Endothelial cell of umbilical vein (primary cell): ENCODE data around the gene NR1H4. TPM values are rescaled to one million over a fixed set of nuclear protein-coding genes. Genes with fewer than 3 reads are reported as not detected.

Experiments used
- BruUV-seq: library from RNA; stranded (reverse); fragments of 400-500 nt; replicated peaks from 2 replicates; lab custom pipeline; 2021; lab: Mats Ljungman, UMichigan
- CTCF ChIA-PET: fragments of 300-600, 350-600 bp; sonication (Branson Sonifier 250); formaldehyde crosslinking; loops from one replicate; lab custom pipeline; 2021; ENCODE audit warnings: antibody characterized with exemption, inconsistent platforms; lab: Charles Lee
- POLR2A ChIA-PET: fragments of 300-600, 350-600 bp; sonication (Branson Sonifier 250); formaldehyde crosslinking; loops from one replicate; lab custom pipeline; 2021; ENCODE audit warnings: antibody characterized with exemption, inconsistent platforms; lab: Charles Lee
- DNase-seq: peaks from one replicate; pipeline ENCODE4 v3.0.0-alpha.2; 2011; ENCODE audit warnings: low read depth, low spot score
- FAIRE-seq: peaks from 2 replicates; lab custom pipeline; 2011; peaks lifted over from hg19 to GRCh38; lab: Jason Lieb, UNC
- H2AFZ ChIP-seq: 2 replicates; pipeline ENCODE4 v1.6.0; 2012; ENCODE audit warnings: low read depth, low read length, control low read depth, inconsistent platforms
- H3K27ac ChIP-seq: 2 replicates; pipeline ENCODE4 v1.5.1; 2011; ENCODE audit warnings: low read depth, mild to moderate bottlenecking, control low read depth, low read length, moderate library complexity; ENCODE audit not compliant: insufficient read depth
- H3K27me3 ChIP-seq, 2 experiments: 2 replicates each; pipeline versions ENCODE4 v1.6.0 to v1.6.1; 2011; ENCODE audit warnings: low read length in 2 of 2, mixed read lengths in 1 of 2; ENCODE audit not compliant: control insufficient read depth in 2 of 2, insufficient read depth in 2 of 2
- H3K36me3 ChIP-seq, 2 experiments: 2 replicates in 1 of 2; 3 replicates in 1 of 2; pipeline ENCODE4 v1.5.1; 2011; ENCODE audit warnings: low read length in 2 of 2, mild to moderate bottlenecking in 1 of 2, moderate library complexity in 1 of 2; ENCODE audit not compliant: control insufficient read depth in 2 of 2, insufficient read depth in 2 of 2; ENCODE audit errors: extremely low read depth in 1 of 2
- H3K4me1 ChIP-seq: 3 replicates; pipeline ENCODE4 v1.5.1; 2011; ENCODE audit warnings: mild to moderate bottlenecking, low read length; ENCODE audit not compliant: control insufficient read depth, insufficient read depth; ENCODE audit errors: extremely low read depth
- H3K4me2 ChIP-seq: 2 replicates; pipeline ENCODE4 v1.6.1; 2011; ENCODE audit warnings: low read length, control low read depth, mixed read lengths; ENCODE audit not compliant: insufficient read depth
- H3K4me3 ChIP-seq, 3 experiments: fragments of 200-600 bp in 1 of 3; sonication (generic), shearing (Covaris generic) in 1 of 3; replicated peaks in 1 of 3; 2 replicates each; pipeline ENCODE4 v1.5.1; 2011 to 2016; ENCODE audit warnings: control low read depth in 3 of 3, low read length in 3 of 3, mild to moderate bottlenecking in 2 of 3, inconsistent platforms in 1 of 3, low read depth in 1 of 3, moderate library complexity in 1 of 3; ENCODE audit not compliant: insufficient read depth in 1 of 3
- H3K79me2 ChIP-seq: 2 replicates; pipeline ENCODE4 v1.6.0; 2012; ENCODE audit warnings: low read length, inconsistent platforms; ENCODE audit not compliant: control insufficient read depth, insufficient read depth
- H3K9ac ChIP-seq: replicated peaks from 2 replicates; pipeline ENCODE3; 2011; ENCODE audit warnings: low read length, control low read depth; ENCODE audit not compliant: insufficient read depth; ENCODE audit errors: extremely low read depth
- H3K9me1 ChIP-seq: replicated peaks from 3 replicates; pipeline ENCODE4 v1.6.0; 2011; ENCODE audit warnings: mild to moderate bottlenecking, low read length; ENCODE audit not compliant: control insufficient read depth, insufficient read depth; ENCODE audit errors: extremely low read depth
- H3K9me3 ChIP-seq: replicated peaks from 2 replicates; pipeline ENCODE4 v1.5.1; 2012; ENCODE audit warnings: low read length, inconsistent platforms; ENCODE audit not compliant: control insufficient read depth, insufficient read depth
- H4K20me1 ChIP-seq: replicated peaks from 2 replicates; pipeline ENCODE3; 2011; ENCODE audit warnings: mild to moderate bottlenecking, low read length; ENCODE audit not compliant: control insufficient read depth, insufficient read depth; ENCODE audit errors: extremely low read depth
- CTCF ChIP-seq, 2 donors: IDR thresholded peaks; 1 replicate in 1 of 2; 2 replicates in 1 of 2; pipeline ENCODE4 v1.5.1; 2011; ENCODE audit warnings: low read length in 2 of 2, mild to moderate bottlenecking in 2 of 2, moderate library complexity in 2 of 2, control low read depth in 1 of 2, inconsistent platforms in 1 of 2, low read depth in 1 of 2; ENCODE audit not compliant: insufficient read depth in 1 of 2; ENCODE audit errors: extremely low read depth in 1 of 2
- EZH2 ChIP-seq: IDR thresholded peaks from 2 replicates; pipeline ENCODE4 v1.6.1; 2012; ENCODE audit warnings: borderline replicate concordance, low read depth, mild to moderate bottlenecking, moderate library complexity, low read length, inconsistent platforms; ENCODE audit not compliant: severe bottlenecking
- FOS ChIP-seq: IDR thresholded peaks from 2 replicates; pipeline ENCODE4 v1.6.1; 2011; ENCODE audit warnings: mild to moderate bottlenecking, low read length, moderate library complexity, borderline replicate concordance; ENCODE audit not compliant: insufficient read depth
- GATA2 ChIP-seq: IDR thresholded peaks from 2 replicates; pipeline ENCODE4 v1.7.0; 2011; ENCODE audit warnings: low read depth, mild to moderate bottlenecking, moderate library complexity, mixed read lengths, low read length; ENCODE audit not compliant: insufficient read length, insufficient read depth
- JUN ChIP-seq: IDR thresholded peaks from 2 replicates; pipeline ENCODE4 v1.6.1; 2011; ENCODE audit warnings: borderline replicate concordance, low read depth; ENCODE audit not compliant: insufficient read length, insufficient read depth
- MAX ChIP-seq: IDR thresholded peaks from 2 replicates; pipeline ENCODE4 v1.6.1; 2011; ENCODE audit not compliant: insufficient read depth, insufficient read length
- MYC ChIP-seq: IDR thresholded peaks from one replicate; pipeline ENCODE4 v1.6.1; 2011; ENCODE audit warnings: mild to moderate bottlenecking, low read depth, low read length
- POLR2A ChIP-seq: IDR thresholded peaks from 2 replicates; pipeline ENCODE4 v1.6.1; 2012; ENCODE audit warnings: low read depth, mild to moderate bottlenecking, control low read depth, low read length
- POLR2AphosphoS5 ChIP-seq: IDR thresholded peaks from 2 replicates; pipeline ENCODE4 v1.6.1; 2012; ENCODE audit warnings: low read depth, mild to moderate bottlenecking, control low read depth, low read length, moderate library complexity; ENCODE audit not compliant: insufficient read depth
- dilution Hi-C: fragments of 300-500 bp; cut with MboI; formaldehyde crosslinking; loops from one replicate; pipeline ENCODE4 v1.15.0; 2019; ENCODE audit warnings: low sequenced_read_pairs; ENCODE audit not compliant: extremely low pct_ligation_motif_present
- intact Hi-C: fragments of 100-400 bp; cut with micrococcal nuclease; formaldehyde crosslinking; loops from one replicate; pipeline ENCODE4 v1.10.0; 2022
- polyA plus RNA-seq, 4 experiments: library from polyadenylated mRNA; depleted of rRNA in 3 of 4; stranded (reverse) in 3 of 4; unstranded in 1 of 4; fragments of >200 nt; gene quantifications; 2 replicates each; pipeline versions ENCODE4 v1.2.1 to v1.2.3, GENCODE V29; 2011 to 2012; ENCODE audit warnings: missing spikeins in 1 of 4
- total RNA-seq: library from RNA; stranded (reverse); gene quantifications from 2 replicates; pipeline ENCODE4 v1.2.3, GENCODE V29; 2021

Gene NR1H4
- total and polyA plus RNA-seq, 2 donors (not counting 3 experiments of a cell fraction or from before 2014, with no cell fraction given), result not detected

- no peak for DNase-seq
- Histone ChIP-seq H3K4me1 (no peaks in the 10 kb centered on the region), H3K27ac (no peak overlapping the region), H3K4me2 (no peak overlapping the region), H3K27me3 (no peaks in the 10 kb centered on the region), H3K36me3 (no peaks in the 10 kb centered on the region), H3K9me3 (no peaks in the 10 kb centered on the region), H2AFZ (no peak overlapping the region), H3K9me1 (no peaks in the 10 kb centered on the region), H3K4me3 (no peak overlapping the region), H3K79me2 (no peaks in the 10 kb centered on the region), H3K9ac (no peak overlapping the region), H4K20me1 (no peaks in the 10 kb centered on the region)
- no peak for TF ChIP-seq MYC
- no peak for TF ChIP-seq EZH2
- no peak for TF ChIP-seq POLR2A
- no peak for TF ChIP-seq JUN
- TF ChIP-seq MAX, result no peak
- TF ChIP-seq POLR2AphosphoS5, result no peak
- TF ChIP-seq FOS, result no peak
- no peak for TF ChIP-seq CTCF (IDR thresholded peaks at IDR 0.05; ENCODE audit: extremely low read depth in 1 of 2, insufficient read depth in 1 of 2, low read depth in 1 of 2, low read length in 2 of 2)
- TF ChIP-seq GATA2, result no peak
- FAIRE-seq, result no peak
- ChIA-PET CTCF (interaction anchor here (1.3 kb wide), 1 partner anchor 38 kb away, joined by 4 read pairs; no protein-coding TSS in a partner anchor), POLR2A (interaction anchor here (1.0 kb wide), 1 partner anchor 13 kb away, joined by 3 read pairs; no protein-coding TSS in a partner anchor)
- dilution Hi-C loops, result no loop called here
- no TSS peak for BruUV-seq
- intact Hi-C loops, result no loop called here
Measured at GRCh38 chr12:100442403-100442802, 31.3 kb upstream of the NR1H4 start.
